Measurements from ENCODE around the gene YBX2. TPM values are rescaled to one million over a fixed set of nuclear protein-coding genes. Genes with fewer than 3 reads are reported as not detected.

Gene YBX2
- total RNA-seq, 2 donors from 2014 or later: not detected

GRCh38 chr17:7261379-7262191, 32.9 kb downstream of the YBX2 start:
- peaks cover 19% of the 10 kb centered on the region for H3K4me1 Mint-ChIP-seq
- no peak overlapping the region for H3K27ac Mint-ChIP-seq
- no peak for DNase-seq
- H3K27me3 Mint-ChIP-seq: peaks cover 16% of the 10 kb centered on the region
- H3K9me3 ChIP-seq (ENCODE audit: control insufficient read depth, low read length, poor library complexity, severe bottlenecking): no peaks in the 10 kb centered on the region
- H3K4me3 Mint-ChIP-seq: peak overlapping the region; percentile 78
- peak; percentile 51 for ATAC-seq
- peaks cover 2% of the 10 kb centered on the region for H3K36me3 Mint-ChIP-seq (ENCODE audit: low read depth)

GRCh38 chr17:7260651-7261378, 33.6 kb downstream of the YBX2 start:
- Mint-ChIP-seq H3K4me1 (peaks cover 19% of the 10 kb centered on the region), H3K4me3 (peak overlapping the region; percentile 62), H3K27me3 (peaks cover 16% of the 10 kb centered on the region), H3K36me3 (ENCODE audit: low read depth) (peaks cover 2% of the 10 kb centered on the region), H3K27ac (peak overlapping the region; percentile 16)
- DNase-seq (peak in 2 of 3 donors; percentile 34 to 42), ATAC-seq (peak; percentile 61)
- H3K9me3 ChIP-seq (ENCODE audit: control insufficient read depth, low read length, poor library complexity, severe bottlenecking): no peaks in the 10 kb centered on the region

GRCh38 chr17:7260151-7260550, 34.3 kb downstream of the YBX2 start:
- Mint-ChIP-seq H3K27ac (peak overlapping the region; percentile 16), H3K27me3 (peaks cover 16% of the 10 kb centered on the region), H3K36me3 (ENCODE audit: low read depth) (peaks cover 2% of the 10 kb centered on the region), H3K4me1 (peaks cover 19% of the 10 kb centered on the region), H3K4me3 (peak overlapping the region; percentile 50)
- ATAC-seq (no peak), DNase-seq (no peak)
- no peaks in the 10 kb centered on the region for H3K9me3 ChIP-seq (ENCODE audit: control insufficient read depth, low read length, poor library complexity, severe bottlenecking)

GRCh38 chr17:7259555-7259889, 34.9 kb downstream of the YBX2 start:
- DNase-seq: no peak
- Mint-ChIP-seq H3K4me3 (no peak overlapping the region), H3K36me3 (ENCODE audit: low read depth) (peaks cover 5% of the 10 kb centered on the region), H3K4me1 (peaks cover 19% of the 10 kb centered on the region), H3K27me3 (peaks cover 16% of the 10 kb centered on the region), H3K27ac (no peak overlapping the region)
- no peaks in the 10 kb centered on the region for H3K9me3 ChIP-seq (ENCODE audit: control insufficient read depth, low read length, poor library complexity, severe bottlenecking)
- no peak for ATAC-seq

- H3K27ac Mint-ChIP-seq: no peak overlapping the region
- peaks cover 13% of the 10 kb centered on the region for H3K27me3 Mint-ChIP-seq
These were observed 35.5 kb downstream of the YBX2 start for GRCh38 chr17:7258731-7259554.

GRCh38 chr17:7256766-7257456, 37.5 kb downstream of the YBX2 start:
- Mint-ChIP-seq H3K4me3 (peak overlapping the region; percentile 52), H3K36me3 (ENCODE audit: low read depth) (peaks cover 12% of the 10 kb centered on the region), H3K27ac (peak overlapping the region; percentile 56), H3K27me3 (no peaks in the 10 kb centered on the region), H3K4me1 (peaks cover 14% of the 10 kb centered on the region)
- DNase-seq (no peak), ATAC-seq (no peak)
- no peaks in the 10 kb centered on the region for H3K9me3 ChIP-seq (ENCODE audit: control insufficient read depth, low read length, poor library complexity, severe bottlenecking)

More at GRCh38 chr17:7258731-7259554, 35.5 kb downstream of the YBX2 start:
- Mint-ChIP-seq H3K4me3 (no peak overlapping the region), H3K36me3 (ENCODE audit: low read depth) (peaks cover 6% of the 10 kb centered on the region), H3K4me1 (peaks cover 19% of the 10 kb centered on the region)
- DNase-seq (no peak), ATAC-seq (no peak)
- no peaks in the 10 kb centered on the region for H3K9me3 ChIP-seq (ENCODE audit: control insufficient read depth, low read length, poor library complexity, severe bottlenecking)

- no peak for ATAC-seq
- H3K27me3 Mint-ChIP-seq: no peaks in the 10 kb centered on the region
- peak overlapping the region; percentile 39 for H3K4me3 Mint-ChIP-seq
- no peak for DNase-seq
- no peak overlapping the region for H3K27ac Mint-ChIP-seq
- H3K9me3 ChIP-seq (ENCODE audit: control insufficient read depth, low read length, poor library complexity, severe bottlenecking): no peaks in the 10 kb centered on the region
- H3K36me3 Mint-ChIP-seq (ENCODE audit: low read depth): peaks cover 12% of the 10 kb centered on the region
- peaks cover 24% of the 10 kb centered on the region for H3K4me1 Mint-ChIP-seq
These were observed 39.9 kb downstream of the YBX2 start for GRCh38 chr17:7254511-7254910.

- ATAC-seq (no peak), DNase-seq (no peak)
- Mint-ChIP-seq H3K36me3 (ENCODE audit: low read depth) (peaks cover 12% of the 10 kb centered on the region), H3K4me1 (peaks cover 33% of the 10 kb centered on the region), H3K27ac (peak overlapping the region; percentile 98), H3K4me3 (peak overlapping the region; percentile 95), H3K27me3 (no peaks in the 10 kb centered on the region)
- no peaks in the 10 kb centered on the region for H3K9me3 ChIP-seq (ENCODE audit: control insufficient read depth, low read length, poor library complexity, severe bottlenecking)
These were observed 41.4 kb downstream of the YBX2 start for GRCh38 chr17:7253082-7253481.

GRCh38 chr17:7252176-7253043, 42.0 kb downstream of the YBX2 start, which contains the start of gene ELP5:
ELP5 (plus strand) TSS chr17:7252215; CDS start chr17:7252551, 336 bp downstream.
- peak; percentile 59 for ATAC-seq
- peaks cover 12% of the 10 kb centered on the region for H3K36me3 Mint-ChIP-seq (ENCODE audit: low read depth)
- H3K4me1 Mint-ChIP-seq: peaks cover 33% of the 10 kb centered on the region

GRCh38 chr17:7251661-7252175, 42.7 kb downstream of the YBX2 start, which contains the start of gene CTDNEP1:
CTDNEP1 (minus strand) TSS chr17:7251734; CDS start chr17:7251296, 438 bp downstream.
- peak within 1 kb of the TSS; percentile 95 for H3K4me3 Mint-ChIP-seq
- H3K4me1 Mint-ChIP-seq: peaks cover 33% of the 10 kb centered on the region
- peak; percentile 88 for ATAC-seq

More at GRCh38 chr17:7252176-7253043, 42.0 kb downstream of the YBX2 start, which contains the start of gene ELP5:
- no peaks in the 10 kb centered on the region for H3K27me3 Mint-ChIP-seq
- H3K27ac Mint-ChIP-seq: peak within 1 kb of the TSS; percentile 98
- H3K4me3 Mint-ChIP-seq: peak within 1 kb of the TSS; percentile 95
- peak; percentile 73 to 76 (median 75) for DNase-seq
- no peaks in the 10 kb centered on the region for H3K9me3 ChIP-seq (ENCODE audit: control insufficient read depth, low read length, poor library complexity, severe bottlenecking)

More at GRCh38 chr17:7251661-7252175, 42.7 kb downstream of the YBX2 start, which contains the start of gene CTDNEP1:
- H3K9me3 ChIP-seq (ENCODE audit: control insufficient read depth, low read length, poor library complexity, severe bottlenecking): no peaks in the 10 kb centered on the region
- peak within 1 kb of the TSS; percentile 98 for H3K27ac Mint-ChIP-seq
- peak; percentile 95 to 99 (median 96) for DNase-seq
- no peaks in the 10 kb centered on the region for H3K27me3 Mint-ChIP-seq
- peaks cover 10% of the 10 kb centered on the region for H3K36me3 Mint-ChIP-seq (ENCODE audit: low read depth)
